ENCODE results near the gene PROM2. TPM values are rescaled to one million over a fixed set of nuclear protein-coding genes. Genes with fewer than 3 reads are reported as not detected.

Gene PROM2
- total RNA-seq, 1 donor from 2014 or later: 1.3 TPM

GRCh38 chr2:95313296-95314131, 39.3 kb downstream of the PROM2 start:
- Mint-ChIP-seq H3K27me3 (ENCODE audit: unreplicated experiment) (peaks cover 2% of the 10 kb centered on the region), H3K4me3 (ENCODE audit: unreplicated experiment) (no peak overlapping the region), H3K36me3 (ENCODE audit: unreplicated experiment) (no peaks in the 10 kb centered on the region), H3K4me1 (ENCODE audit: unreplicated experiment) (peaks cover 2% of the 10 kb centered on the region), H3K9me3 (ENCODE audit: unreplicated experiment) (no peaks in the 10 kb centered on the region), H3K27ac (ENCODE audit: unreplicated experiment) (no peak overlapping the region)
- no peak for TF ChIP-seq CTCF (IDR thresholded peaks at IDR 0.05)
- DNase-seq (ENCODE audit: extremely low spot score, unreplicated experiment): no peak

- no peak overlapping the region for H3K27ac Mint-ChIP-seq (ENCODE audit: unreplicated experiment)
- H3K27me3 Mint-ChIP-seq (ENCODE audit: unreplicated experiment): peaks cover 2% of the 10 kb centered on the region
- H3K9me3 Mint-ChIP-seq (ENCODE audit: unreplicated experiment): no peaks in the 10 kb centered on the region
- DNase-seq (ENCODE audit: extremely low spot score, unreplicated experiment): no peak
- no peak for TF ChIP-seq CTCF (IDR thresholded peaks at IDR 0.05)
- no peak overlapping the region for H3K4me3 Mint-ChIP-seq (ENCODE audit: unreplicated experiment)
- peaks cover 2% of the 10 kb centered on the region for H3K4me1 Mint-ChIP-seq (ENCODE audit: unreplicated experiment)
- no peaks in the 10 kb centered on the region for H3K36me3 Mint-ChIP-seq (ENCODE audit: unreplicated experiment)
These were observed 40.3 kb downstream of the PROM2 start for GRCh38 chr2:95314598-95314963.

GRCh38 chr2:95314964-95315611, 40.8 kb downstream of the PROM2 start:
- H3K36me3 Mint-ChIP-seq (ENCODE audit: unreplicated experiment): no peaks in the 10 kb centered on the region
- no peak overlapping the region for H3K27ac Mint-ChIP-seq (ENCODE audit: unreplicated experiment)
- no peaks in the 10 kb centered on the region for H3K9me3 Mint-ChIP-seq (ENCODE audit: unreplicated experiment)
- DNase-seq (ENCODE audit: extremely low spot score, unreplicated experiment): no peak
- H3K27me3 Mint-ChIP-seq (ENCODE audit: unreplicated experiment): peaks cover 2% of the 10 kb centered on the region
- peak; percentile 39 for TF ChIP-seq CTCF (IDR thresholded peaks at IDR 0.05)
- H3K4me1 Mint-ChIP-seq (ENCODE audit: unreplicated experiment): peaks cover 2% of the 10 kb centered on the region
- no peak overlapping the region for H3K4me3 Mint-ChIP-seq (ENCODE audit: unreplicated experiment)

- Mint-ChIP-seq H3K9me3 (ENCODE audit: unreplicated experiment) (no peaks in the 10 kb centered on the region), H3K27me3 (ENCODE audit: unreplicated experiment) (peaks cover 2% of the 10 kb centered on the region), H3K27ac (ENCODE audit: unreplicated experiment) (no peak overlapping the region)
These were observed 41.7 kb downstream of the PROM2 start for GRCh38 chr2:95315801-95316411.

More at GRCh38 chr2:95315801-95316411, 41.7 kb downstream of the PROM2 start:
- no peak for TF ChIP-seq CTCF (IDR thresholded peaks at IDR 0.05)
- Mint-ChIP-seq H3K4me3 (ENCODE audit: unreplicated experiment) (no peak overlapping the region), H3K4me1 (ENCODE audit: unreplicated experiment) (peaks cover 2% of the 10 kb centered on the region), H3K36me3 (ENCODE audit: unreplicated experiment) (no peaks in the 10 kb centered on the region)
- no peak for DNase-seq (ENCODE audit: extremely low spot score, unreplicated experiment)
